ENCODE measurements around the gene CLPTM1L. TPM values are rescaled to one million over a fixed set of nuclear protein-coding genes. Genes with fewer than 3 reads are reported as not detected.
"Not testable (repeated sequence)": the region's sequence is repeated elsewhere in the genome, so short reads cannot be mapped to it uniquely, and the experiment has no call there.

The CLPTM1L gene
- total and polyA plus RNA-seq, 9 donors: 28.1 to 96.2 (median 49.0) TPM

DNA sequence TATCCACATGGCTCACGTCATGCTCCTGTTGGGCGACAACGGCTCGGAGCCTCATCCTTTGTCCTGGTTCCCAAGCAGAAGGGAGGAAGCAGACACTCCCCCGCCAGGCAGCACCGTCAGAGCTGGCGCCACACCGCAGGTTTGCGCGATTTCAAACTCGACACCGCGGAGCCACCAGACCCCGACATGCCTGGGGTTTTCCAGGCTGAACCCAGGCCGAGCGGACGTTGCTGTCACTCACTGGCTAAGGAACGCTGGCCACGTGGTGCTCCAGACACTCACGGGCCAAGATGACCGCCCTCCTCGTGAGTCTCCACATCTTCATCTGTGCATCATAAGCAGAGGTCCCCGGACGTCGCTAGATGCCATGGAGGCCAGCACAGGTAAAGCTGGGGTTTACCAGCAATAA, 59.0 kb downstream of the CLPTM1L start:
- no peak overlapping the region for H3K4me3 ChIP-seq
- H3K27ac ChIP-seq: no peak overlapping the region
- H3K36me3 ChIP-seq: no peaks in the 10 kb centered on the region
- H3K4me1 ChIP-seq (ENCODE audit: insufficient read depth): no peaks in the 10 kb centered on the region
- WGBS, 3 donors: 89 to 90% (median 90%) methylated on average over 25 of the region's 25 CpGs
- TF ChIP-seq, protein P1, sequence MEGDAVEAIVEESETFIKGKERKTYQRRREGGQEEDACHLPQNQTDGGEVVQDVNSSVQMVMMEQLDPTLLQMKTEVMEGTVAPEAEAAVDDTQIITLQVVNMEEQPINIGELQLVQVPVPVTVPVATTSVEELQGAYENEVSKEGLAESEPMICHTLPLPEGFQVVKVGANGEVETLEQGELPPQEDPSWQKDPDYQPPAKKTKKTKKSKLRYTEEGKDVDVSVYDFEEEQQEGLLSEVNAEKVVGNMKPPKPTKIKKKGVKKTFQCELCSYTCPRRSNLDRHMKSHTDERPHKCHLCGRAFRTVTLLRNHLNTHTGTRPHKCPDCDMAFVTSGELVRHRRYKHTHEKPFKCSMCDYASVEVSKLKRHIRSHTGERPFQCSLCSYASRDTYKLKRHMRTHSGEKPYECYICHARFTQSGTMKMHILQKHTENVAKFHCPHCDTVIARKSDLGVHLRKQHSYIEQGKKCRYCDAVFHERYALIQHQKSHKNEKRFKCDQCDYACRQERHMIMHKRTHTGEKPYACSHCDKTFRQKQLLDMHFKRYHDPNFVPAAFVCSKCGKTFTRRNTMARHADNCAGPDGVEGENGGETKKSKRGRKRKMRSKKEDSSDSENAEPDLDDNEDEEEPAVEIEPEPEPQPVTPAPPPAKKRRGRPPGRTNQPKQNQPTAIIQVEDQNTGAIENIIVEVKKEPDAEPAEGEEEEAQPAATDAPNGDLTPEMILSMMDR (IDR thresholded peaks at IDR 0.05): no peak
- no peak for TF ChIP-seq POLR2A (IDR thresholded peaks at IDR 0.05)
- TF ChIP-seq EP300 (IDR thresholded peaks at IDR 0.05): no peak
- DNase-seq: peak in 1 of 5 donors; percentile 17
- H3K27me3 ChIP-seq: no peaks in the 10 kb centered on the region
- H3K9me3 ChIP-seq: no peaks in the 10 kb centered on the region
- intact Hi-C loops (cut with DNase I): no loop called here

GRCh38 chr5:1285141-1285540, 59.8 kb downstream of the CLPTM1L start:
- Histone ChIP-seq H3K27ac (no peak overlapping the region), H3K4me1 (ENCODE audit: insufficient read depth) (no peaks in the 10 kb centered on the region), H3K36me3 (no peaks in the 10 kb centered on the region), H3K27me3 (no peaks in the 10 kb centered on the region), H3K9me3 (no peaks in the 10 kb centered on the region), H3K4me3 (no peak overlapping the region)
- DNase-seq: peak in 1 of 5 donors; percentile 8
- intact Hi-C loops (cut with DNase I): no loop called here
- WGBS, 3 donors: 82 to 90% (median 86%) methylated on average over 11 to 12 of the region's 12 CpGs
- TF ChIP-seq, protein P1 (IDR thresholded peaks at IDR 0.05): no peak
- TF ChIP-seq EP300 (IDR thresholded peaks at IDR 0.05): no peak
- no peak for TF ChIP-seq POLR2A (IDR thresholded peaks at IDR 0.05)

GRCh38 chr5:1284336-1284970, 60.4 kb downstream of the CLPTM1L start:
- DNase-seq: peak in 1 of 5 donors; percentile 16
- H3K4me1 ChIP-seq (ENCODE audit: insufficient read depth); H3K27ac ChIP-seq; H3K9me3 ChIP-seq; H3K27me3 ChIP-seq; H3K4me3 ChIP-seq; H3K36me3 ChIP-seq; intact Hi-C loops (cut with DNase I): not testable (repeated sequence)
- 77 to 85% (median 80%) methylated on average over 25 to 27 of the region's 27 CpGs for WGBS, 3 donors

GRCh38 chr5:1283729-1284041, 61.2 kb downstream of the CLPTM1L start:
- H3K27ac ChIP-seq; H3K4me1 ChIP-seq (ENCODE audit: insufficient read depth); H3K9me3 ChIP-seq; intact Hi-C loops (cut with DNase I); H3K36me3 ChIP-seq; H3K4me3 ChIP-seq; DNase-seq; H3K27me3 ChIP-seq: not testable (repeated sequence)
- WGBS, 3 donors: 83 to 87% (median 85%) methylated on average over 15 to 16 of the region's 16 CpGs

- intact Hi-C loops (cut with DNase I); H3K4me1 ChIP-seq (ENCODE audit: insufficient read depth); H3K27me3 ChIP-seq; H3K27ac ChIP-seq; H3K36me3 ChIP-seq; H3K4me3 ChIP-seq; H3K9me3 ChIP-seq: not testable (repeated sequence)
- 88 to 94% (median 88%) methylated on average over 39 to 40 of the region's 40 CpGs for WGBS, 3 donors
- peak in 2 of 5 donors; percentile 1 to 7 for DNase-seq
Observed at GRCh38 chr5:1282993-1283728, 61.7 kb downstream of the CLPTM1L start.
